Fibroblast of villous mesenchyme (primary cell): ENCODE results near the gene CCDC137. TPM values are rescaled to one million over a fixed set of nuclear protein-coding genes. Genes with fewer than 3 reads are reported as not detected.

Experiments used
- DNase-seq: peaks from one replicate; pipeline ENCODE4 v3.0.0-alpha.2; 2010; ENCODE audit warnings: low read depth
- H3K4me3 ChIP-seq: 2 replicates; pipeline ENCODE4 v1.5.1; 2011; ENCODE audit warnings: low read depth, mild to moderate bottlenecking, low read length
- CTCF ChIP-seq: IDR thresholded peaks from 2 replicates; pipeline ENCODE4 v1.5.1; 2012; ENCODE audit warnings: low read depth, mild to moderate bottlenecking, low read length; ENCODE audit not compliant: insufficient read depth
- total RNA-seq: library from RNA; depleted of rRNA; stranded (reverse); fragments of >200 nt; gene quantifications from 2 replicates; pipeline ENCODE4 v1.2.3, GENCODE V29; 2012

Gene CCDC137
- total RNA-seq, 1 donor, result 7.8 TPM

- no peak overlapping the region for H3K4me3 ChIP-seq
- no peak for TF ChIP-seq CTCF
- no peak for DNase-seq
Measured at GRCh38 chr17:81715872-81716673, 49.5 kb downstream of the CCDC137 start.

GRCh38 chr17:81716674-81716996 lies 50.1 kb downstream of the CCDC137 start:
- no peak for TF ChIP-seq CTCF
- H3K4me3 ChIP-seq, result no peak overlapping the region
- DNase-seq, result no peak

GRCh38 chr17:81717049-81717765 lies 50.7 kb downstream of the CCDC137 start:
- no peak for DNase-seq
- TF ChIP-seq CTCF, result no peak
- H3K4me3 ChIP-seq, result no peak overlapping the region

GRCh38 chr17:81717766-81718089 lies 51.2 kb downstream of the CCDC137 start:
- DNase-seq, result no peak
- no peak overlapping the region for H3K4me3 ChIP-seq
- no peak for TF ChIP-seq CTCF

DNA sequence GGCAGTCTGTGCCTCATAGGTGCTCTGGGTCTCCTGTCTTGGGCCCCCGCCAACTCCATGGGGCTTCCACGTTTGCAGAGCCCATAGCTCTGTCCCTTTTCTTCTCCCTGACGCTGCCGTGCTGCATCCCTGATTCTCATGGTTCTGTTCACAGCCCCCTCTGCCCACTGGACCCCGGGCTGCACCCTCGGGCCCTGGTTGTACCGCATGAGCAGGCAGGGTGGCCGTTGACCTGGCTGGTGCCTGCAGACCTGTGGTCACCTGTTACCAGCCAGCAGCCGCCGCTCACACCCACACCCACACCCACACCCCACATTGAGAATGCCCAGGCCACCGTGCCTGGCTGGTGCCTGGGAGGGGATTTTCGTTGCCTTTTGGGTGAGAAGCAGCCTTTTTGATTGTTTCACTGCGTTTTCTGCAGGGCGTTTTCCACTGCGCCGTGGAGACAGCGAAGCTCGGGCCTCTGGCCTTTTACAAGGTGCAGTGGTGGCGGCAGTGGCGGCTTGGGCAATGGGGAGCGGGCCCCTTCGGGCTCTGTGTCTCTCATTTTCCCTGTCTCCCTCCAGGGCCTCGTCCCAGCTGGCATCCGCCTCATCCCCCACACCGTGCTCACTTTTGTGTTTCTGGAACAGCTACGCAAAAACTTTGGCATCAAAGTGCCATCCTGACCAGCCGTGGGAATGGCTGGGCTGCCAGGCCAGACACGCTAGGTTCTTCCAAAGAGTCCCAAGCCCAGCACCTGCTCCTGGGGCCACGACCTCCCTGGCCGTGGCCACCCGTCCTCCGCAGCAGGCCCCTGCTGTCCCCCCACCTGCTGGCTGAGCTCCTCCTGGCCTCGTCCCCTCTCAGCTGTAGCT lies 53.1 kb downstream of the CCDC137 start:
- no peak for TF ChIP-seq CTCF
- no peak for DNase-seq
- H3K4me3 ChIP-seq, result no peak overlapping the region

GRCh38 chr17:81720267-81721071 lies 53.9 kb downstream of the CCDC137 start:
- TF ChIP-seq CTCF, result no peak
- H3K4me3 ChIP-seq, result no peak overlapping the region
- DNase-seq, result no peak
